Mesenteric fat pad (tissue), 1 donor: ENCODE data around the gene ALX3. TPM values are rescaled to one million over a fixed set of nuclear protein-coding genes. Genes with fewer than 3 reads are reported as not detected.

Experiments used
- total RNA-seq: library from RNA; stranded (reverse); fragmentation: NEBNext Ultra II Directional; extraction: Animal tissue kit (Norgen Biotek cat#: 25700); gene quantifications from one replicate; pipeline ENCODE4 v1.2.1, GENCODE V29; 2021
- donor health status: DM: yes; HTN: yes; CAD: no.

The ALX3 gene
- total RNA-seq, 1 donor from 2014 or later, result not detected

Other genes with a start within 250 kb of the ALX3 start
- 228 TPM for gene CSF1, start 159.8 kb downstream of the ALX3 start, total RNA-seq
- 123 TPM for gene AHCYL1, start 85.9 kb downstream of the ALX3 start, total RNA-seq
- gene STRIP1, start 36.0 kb downstream of the ALX3 start, total RNA-seq, result 28.3 TPM
- not detected for gene UBL4B, start 41.8 kb upstream of the ALX3 start, total RNA-seq
- not detected for gene SLC6A17, start 79.8 kb upstream of the ALX3 start, total RNA-seq
- 12.8 TPM for gene KCNC4, start 139.6 kb upstream of the ALX3 start, total RNA-seq